Measurements from ENCODE around the gene EML6. TPM values are rescaled to one million over a fixed set of nuclear protein-coding genes. Genes with fewer than 3 reads are reported as not detected.
"Not testable (repeated sequence)": the region's sequence is repeated elsewhere in the genome, so short reads cannot be mapped to it uniquely, and the experiment has no call there.

Gene EML6
- total RNA-seq, 4 donors from 2014 or later: 1.2 to 4.4 (median 3.1) TPM

- no peaks in the 10 kb centered on the region for H3K27me3 ChIP-seq
- peak overlapping the region in 3 of 4 donors; percentile 38 to 47 (median 47) for H3K27ac ChIP-seq
- no peaks in the 10 kb centered on the region for H3K9me3 ChIP-seq
- TF ChIP-seq, protein P1, sequence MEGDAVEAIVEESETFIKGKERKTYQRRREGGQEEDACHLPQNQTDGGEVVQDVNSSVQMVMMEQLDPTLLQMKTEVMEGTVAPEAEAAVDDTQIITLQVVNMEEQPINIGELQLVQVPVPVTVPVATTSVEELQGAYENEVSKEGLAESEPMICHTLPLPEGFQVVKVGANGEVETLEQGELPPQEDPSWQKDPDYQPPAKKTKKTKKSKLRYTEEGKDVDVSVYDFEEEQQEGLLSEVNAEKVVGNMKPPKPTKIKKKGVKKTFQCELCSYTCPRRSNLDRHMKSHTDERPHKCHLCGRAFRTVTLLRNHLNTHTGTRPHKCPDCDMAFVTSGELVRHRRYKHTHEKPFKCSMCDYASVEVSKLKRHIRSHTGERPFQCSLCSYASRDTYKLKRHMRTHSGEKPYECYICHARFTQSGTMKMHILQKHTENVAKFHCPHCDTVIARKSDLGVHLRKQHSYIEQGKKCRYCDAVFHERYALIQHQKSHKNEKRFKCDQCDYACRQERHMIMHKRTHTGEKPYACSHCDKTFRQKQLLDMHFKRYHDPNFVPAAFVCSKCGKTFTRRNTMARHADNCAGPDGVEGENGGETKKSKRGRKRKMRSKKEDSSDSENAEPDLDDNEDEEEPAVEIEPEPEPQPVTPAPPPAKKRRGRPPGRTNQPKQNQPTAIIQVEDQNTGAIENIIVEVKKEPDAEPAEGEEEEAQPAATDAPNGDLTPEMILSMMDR (IDR thresholded peaks at IDR 0.05): no peak
- no peak for TF ChIP-seq POLR2A (IDR thresholded peaks at IDR 0.05)
- DNase-seq: no peak
- WGBS, 2 donors: 39 to 42% methylated on average over 3 of the region's 3 CpGs
- intact Hi-C loops (cut with DNase I): no loop called here
- H3K4me3 ChIP-seq: no peak overlapping the region
- peaks cover 0 to 45% (median 8%) of the 10 kb centered on the region in 3 donors for H3K36me3 ChIP-seq
- peaks cover 27 to 100% (median 37%) of the 10 kb centered on the region in 3 donors for H3K4me1 ChIP-seq
Measured at GRCh38 chr2:54983345-54984220, 260.1 kb downstream of the EML6 start.

GRCh38 chr2:54984476-54984875, 261.0 kb downstream of the EML6 start:
- Histone ChIP-seq H3K4me1 (peaks cover 27 to 99% (median 33%) of the 10 kb centered on the region in 3 donors), H3K36me3 (peaks cover 0 to 45% (median 8%) of the 10 kb centered on the region in 3 donors), H3K9me3 (no peaks in the 10 kb centered on the region), H3K27ac (peak overlapping the region in 1 of 4 donors; percentile 38), H3K27me3 (no peaks in the 10 kb centered on the region), H3K4me3 (no peak overlapping the region)
- no peak for DNase-seq
- intact Hi-C loops (cut with DNase I): no loop called here
- TF ChIP-seq, protein P1 (IDR thresholded peaks at IDR 0.05): no peak
- TF ChIP-seq POLR2A (IDR thresholded peaks at IDR 0.05): no peak

DNA sequence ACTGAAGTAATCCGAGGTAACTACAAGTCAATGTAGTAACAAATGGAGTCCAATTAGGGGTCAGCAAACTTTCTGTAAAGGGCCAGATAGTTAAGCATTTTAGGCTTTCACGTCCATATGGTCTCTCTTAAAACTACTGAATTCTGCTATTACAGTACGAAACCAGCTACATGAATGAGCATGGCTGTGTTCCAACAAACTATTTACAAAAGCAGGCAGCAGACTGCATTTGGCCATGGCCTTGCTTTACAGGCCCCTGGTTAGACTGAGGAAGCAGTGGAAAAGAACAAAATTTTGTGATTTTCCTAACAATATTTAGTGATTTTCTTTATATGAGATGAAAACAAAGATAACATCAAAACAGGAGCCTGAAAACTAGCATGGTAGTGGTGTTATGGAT, 262.8 kb downstream of the EML6 start:
- WGBS, 2 donors: 73% methylated on average over 3 of the region's 3 CpGs
- no peaks in the 10 kb centered on the region for H3K9me3 ChIP-seq
- H3K27me3 ChIP-seq: no peaks in the 10 kb centered on the region
- H3K4me1 ChIP-seq: peaks cover 10 to 88% (median 18%) of the 10 kb centered on the region in 3 donors
- intact Hi-C loops (cut with DNase I): no loop called here
- no peak overlapping the region for H3K27ac ChIP-seq
- H3K36me3 ChIP-seq: peaks cover 0 to 45% (median 8%) of the 10 kb centered on the region in 3 donors
- TF ChIP-seq, protein P1 (IDR thresholded peaks at IDR 0.05): no peak
- TF ChIP-seq POLR2A (IDR thresholded peaks at IDR 0.05): no peak
- H3K4me3 ChIP-seq: no peak overlapping the region
- DNase-seq: no peak

DNA sequence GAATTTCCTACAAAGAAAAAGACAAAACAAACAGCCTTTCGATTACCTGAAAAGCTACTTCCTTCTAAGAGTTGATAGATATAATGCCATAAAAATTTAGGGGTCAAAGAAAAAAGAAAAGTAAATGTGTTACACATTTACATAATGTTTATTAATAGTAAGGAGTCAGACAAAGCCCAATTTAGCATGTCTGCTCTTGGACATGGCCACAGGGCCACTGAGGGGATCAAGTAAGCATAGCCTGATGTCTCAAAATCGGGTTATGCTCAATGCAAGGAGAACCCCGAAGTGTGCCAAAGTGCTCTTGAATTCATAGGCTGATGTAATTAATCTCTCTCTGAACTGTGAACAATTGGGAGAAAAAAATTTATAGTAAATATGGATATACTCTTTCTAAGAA, 265.1 kb downstream of the EML6 start:
- Histone ChIP-seq H3K4me3 (no peak overlapping the region), H3K27me3 (no peaks in the 10 kb centered on the region), H3K9me3 (no peaks in the 10 kb centered on the region), H3K4me1 (peaks cover 1 to 87% (median 15%) of the 10 kb centered on the region in 3 donors), H3K36me3 (peaks cover 0 to 34% (median 8%) of the 10 kb centered on the region in 3 donors), H3K27ac (no peak overlapping the region)
- 42 to 46% methylated on average over 3 of the region's 3 CpGs for WGBS, 2 donors
- intact Hi-C loops (cut with DNase I): no loop called here
- no peak for DNase-seq
- TF ChIP-seq, protein P1 (IDR thresholded peaks at IDR 0.05): no peak
- TF ChIP-seq POLR2A (IDR thresholded peaks at IDR 0.05): no peak

GRCh38 chr2:54990694-54991093, 267.2 kb downstream of the EML6 start:
- H3K4me1 ChIP-seq: peaks cover 0 to 86% (median 15%) of the 10 kb centered on the region in 3 donors
- H3K27ac ChIP-seq; intact Hi-C loops (cut with DNase I); H3K4me3 ChIP-seq; DNase-seq; H3K27me3 ChIP-seq; H3K9me3 ChIP-seq: not testable (repeated sequence)
- H3K36me3 ChIP-seq: peaks cover 0 to 18% (median 8%) of the 10 kb centered on the region in 3 donors
- WGBS, 2 donors: 96 to 97% methylated on average over 19 of the region's 19 CpGs
